ENCODE results near the gene KRT80. TPM values are rescaled to one million over a fixed set of nuclear protein-coding genes. Genes with fewer than 3 reads are reported as not detected.

The KRT80 gene
- total RNA-seq, 2 donors from 2014 or later, result not detected

GRCh38 chr12:52232674-52233461 is 41.1 kb upstream of the KRT80 start, which contains the start of gene KRT7:
TSS of gene KRT7 (plus strand) at chr12:52233243. CDS start at chr12:52233297, 54 bp downstream.
- peak in 1 of 2 donors; percentile 5 for ATAC-seq (replicated peaks in 1 of 2)
- Mint-ChIP-seq H3K4me3 (peak within 1 kb of the TSS in 1 of 2 donors; percentile 26), H3K27ac (no peak within 1 kb of the TSS), H3K27me3 (ENCODE audit: low read depth) (peaks cover 65% of the 10 kb centered on the region), H3K9me3 (no peaks in the 10 kb centered on the region), H3K4me1 (ENCODE audit: low read depth) (peaks cover 5% of the 10 kb centered on the region), H3K36me3 (ENCODE audit: insufficient read depth in 2 of 2) (no peaks in the 10 kb centered on the region)
- DNase-seq, result no peak

- ATAC-seq (replicated peaks in 1 of 2) (no peak), DNase-seq (no peak)
- no peaks in the 10 kb centered on the region for H3K9me3 Mint-ChIP-seq
- H3K27me3 Mint-ChIP-seq (ENCODE audit: low read depth), result peaks cover 71% of the 10 kb centered on the region
- H3K4me1 Mint-ChIP-seq (ENCODE audit: low read depth), result peaks cover 5% of the 10 kb centered on the region
- H3K4me3 Mint-ChIP-seq, result no peak overlapping the region
- H3K27ac Mint-ChIP-seq, result no peak overlapping the region
- H3K36me3 Mint-ChIP-seq (ENCODE audit: insufficient read depth in 2 of 2), result no peaks in the 10 kb centered on the region
Measured at GRCh38 chr12:52232203-52232673, 40.4 kb upstream of the KRT80 start.

- DNase-seq (no peak), ATAC-seq (replicated peaks in 1 of 2) (no peak)
- H3K4me1 Mint-ChIP-seq (ENCODE audit: low read depth), result peaks cover 5% of the 10 kb centered on the region
- H3K27me3 Mint-ChIP-seq (ENCODE audit: low read depth), result peaks cover 78% of the 10 kb centered on the region
- H3K27ac Mint-ChIP-seq, result no peak overlapping the region
- no peaks in the 10 kb centered on the region for H3K36me3 Mint-ChIP-seq (ENCODE audit: insufficient read depth in 2 of 2)
- H3K9me3 Mint-ChIP-seq, result no peaks in the 10 kb centered on the region
- no peak overlapping the region for H3K4me3 Mint-ChIP-seq
Measured at GRCh38 chr12:52231305-52232202, 39.7 kb upstream of the KRT80 start.

- Mint-ChIP-seq H3K36me3 (ENCODE audit: insufficient read depth in 2 of 2) (no peaks in the 10 kb centered on the region), H3K27ac (no peak overlapping the region), H3K9me3 (no peaks in the 10 kb centered on the region), H3K27me3 (ENCODE audit: low read depth) (peaks cover 84% of the 10 kb centered on the region), H3K4me1 (ENCODE audit: low read depth) (peaks cover 5% of the 10 kb centered on the region), H3K4me3 (no peak overlapping the region)
- ATAC-seq (replicated peaks in 1 of 2) (no peak), DNase-seq (no peak)
Measured at GRCh38 chr12:52230364-52231281, 38.8 kb upstream of the KRT80 start.

- DNase-seq (no peak), ATAC-seq (replicated peaks in 1 of 2) (no peak)
- no peaks in the 10 kb centered on the region for H3K36me3 Mint-ChIP-seq (ENCODE audit: insufficient read depth in 2 of 2)
- no peak overlapping the region for H3K4me3 Mint-ChIP-seq
- H3K27ac Mint-ChIP-seq, result no peak overlapping the region
- H3K4me1 Mint-ChIP-seq (ENCODE audit: low read depth), result peaks cover 5% of the 10 kb centered on the region
- H3K27me3 Mint-ChIP-seq (ENCODE audit: low read depth), result peaks cover 84% of the 10 kb centered on the region
- H3K9me3 Mint-ChIP-seq, result no peaks in the 10 kb centered on the region
Measured at GRCh38 chr12:52229836-52230343, 38.1 kb upstream of the KRT80 start.

- ATAC-seq (replicated peaks in 1 of 2) (no peak), DNase-seq (no peak)
- Mint-ChIP-seq H3K9me3 (no peaks in the 10 kb centered on the region), H3K27me3 (ENCODE audit: low read depth) (peaks cover 85% of the 10 kb centered on the region), H3K4me1 (ENCODE audit: low read depth) (peaks cover 12% of the 10 kb centered on the region), H3K4me3 (no peak overlapping the region), H3K27ac (no peak overlapping the region), H3K36me3 (ENCODE audit: insufficient read depth in 2 of 2) (peaks cover 0 to 1% of the 10 kb centered on the region in 2 donors)
Measured at GRCh38 chr12:52228931-52229330, 37.1 kb upstream of the KRT80 start.

GRCh38 chr12:52228366-52228765 is 36.6 kb upstream of the KRT80 start:
- peaks cover 0 to 3% of the 10 kb centered on the region in 2 donors for H3K36me3 Mint-ChIP-seq (ENCODE audit: insufficient read depth in 2 of 2)
- H3K4me1 Mint-ChIP-seq (ENCODE audit: low read depth), result peaks cover 18% of the 10 kb centered on the region
- ATAC-seq (replicated peaks in 1 of 2) (no peak), DNase-seq (no peak)
- H3K27ac Mint-ChIP-seq, result no peak overlapping the region
- no peak overlapping the region for H3K4me3 Mint-ChIP-seq
- no peaks in the 10 kb centered on the region for H3K9me3 Mint-ChIP-seq
- H3K27me3 Mint-ChIP-seq (ENCODE audit: low read depth), result peaks cover 85% of the 10 kb centered on the region

GRCh38 chr12:52227606-52228166 is 35.9 kb upstream of the KRT80 start:
- Mint-ChIP-seq H3K36me3 (ENCODE audit: insufficient read depth in 2 of 2) (peaks cover 0 to 3% of the 10 kb centered on the region in 2 donors), H3K27me3 (ENCODE audit: low read depth) (peaks cover 82% of the 10 kb centered on the region), H3K27ac (no peak overlapping the region), H3K9me3 (no peaks in the 10 kb centered on the region), H3K4me3 (no peak overlapping the region), H3K4me1 (ENCODE audit: low read depth) (peaks cover 19% of the 10 kb centered on the region)
- ATAC-seq (replicated peaks in 1 of 2) (no peak), DNase-seq (no peak)

GRCh38 chr12:52226446-52226845 is 34.6 kb upstream of the KRT80 start:
- no peak for ATAC-seq (replicated peaks in 1 of 2)

GRCh38 chr12:52225752-52226151 is 33.9 kb upstream of the KRT80 start:
- H3K4me1 Mint-ChIP-seq (ENCODE audit: low read depth), result peaks cover 31% of the 10 kb centered on the region
- no peak for ATAC-seq (replicated peaks in 1 of 2)
- no peaks in the 10 kb centered on the region for H3K9me3 Mint-ChIP-seq
- no peak overlapping the region for H3K4me3 Mint-ChIP-seq
- H3K27me3 Mint-ChIP-seq (ENCODE audit: low read depth), result peaks cover 71% of the 10 kb centered on the region
- H3K36me3 Mint-ChIP-seq (ENCODE audit: insufficient read depth in 2 of 2), result peaks cover 0 to 3% of the 10 kb centered on the region in 2 donors
- H3K27ac Mint-ChIP-seq, result no peak overlapping the region
- DNase-seq, result no peak

More at GRCh38 chr12:52226446-52226845, 34.6 kb upstream of the KRT80 start:
- no peaks in the 10 kb centered on the region for H3K9me3 Mint-ChIP-seq
- DNase-seq, result no peak
- H3K27ac Mint-ChIP-seq, result no peak overlapping the region
- no peak overlapping the region for H3K4me3 Mint-ChIP-seq
- peaks cover 24% of the 10 kb centered on the region for H3K4me1 Mint-ChIP-seq (ENCODE audit: low read depth)
- peaks cover 0 to 3% of the 10 kb centered on the region in 2 donors for H3K36me3 Mint-ChIP-seq (ENCODE audit: insufficient read depth in 2 of 2)
- H3K27me3 Mint-ChIP-seq (ENCODE audit: low read depth), result peaks cover 71% of the 10 kb centered on the region

- H3K27ac Mint-ChIP-seq, result no peak overlapping the region
- peaks cover 71% of the 10 kb centered on the region for H3K27me3 Mint-ChIP-seq (ENCODE audit: low read depth)
- no peak for DNase-seq
- peaks cover 31% of the 10 kb centered on the region for H3K4me1 Mint-ChIP-seq (ENCODE audit: low read depth)
- no peak for ATAC-seq (replicated peaks in 1 of 2)
- H3K4me3 Mint-ChIP-seq, result no peak overlapping the region
- H3K9me3 Mint-ChIP-seq, result no peaks in the 10 kb centered on the region
- peaks cover 0 to 3% of the 10 kb centered on the region in 2 donors for H3K36me3 Mint-ChIP-seq (ENCODE audit: insufficient read depth in 2 of 2)
Measured at GRCh38 chr12:52224151-52224550, 32.3 kb upstream of the KRT80 start.

All from activated T-cell treated with anti-CD3 and anti-CD28 coated beads, Interleukin-2, amount 50 U/mL, for 72 hours (primary cell).